T47D (cell line): ENCODE measurements around the gene ZNRD2.

Source experiments
- DNase-seq, 2 experiments: peaks; one replicate each; pipeline versions ENCODE4 v3.0.0 to v3.0.0-alpha.2; 2011 to 2012; ENCODE audit warnings: low read depth in 1 of 2, low spot score in 1 of 2
- JUND ChIP-seq: IDR thresholded peaks from 2 replicates; pipeline ENCODE4 v1.6.1; 2012; ENCODE audit warnings: low read depth
- in situ Hi-C: cut with HindIII; loops from 2 replicates; pipeline ENCODE4 v1.10.0; 2016; ENCODE audit warnings: low sequenced_read_pairs, low pct_unique_long_range_greater_than_20kb

ZNRD2 gene

GRCh38 chr11:65581928-65582327, 11.7 kb downstream of the ZNRD2 start:
- TF ChIP-seq JUND: no peak
- DNase-seq: no peak
- in situ Hi-C loops: no loop called here

GRCh38 chr11:65583589-65583988, 13.3 kb downstream of the ZNRD2 start:
- in situ Hi-C loops: no loop called here
- no peak for DNase-seq
- TF ChIP-seq JUND: no peak

- TF ChIP-seq JUND: no peak
- in situ Hi-C loops: no loop called here
- DNase-seq: no peak
Observed at GRCh38 chr11:65584106-65584505, 13.8 kb downstream of the ZNRD2 start.

DNA sequence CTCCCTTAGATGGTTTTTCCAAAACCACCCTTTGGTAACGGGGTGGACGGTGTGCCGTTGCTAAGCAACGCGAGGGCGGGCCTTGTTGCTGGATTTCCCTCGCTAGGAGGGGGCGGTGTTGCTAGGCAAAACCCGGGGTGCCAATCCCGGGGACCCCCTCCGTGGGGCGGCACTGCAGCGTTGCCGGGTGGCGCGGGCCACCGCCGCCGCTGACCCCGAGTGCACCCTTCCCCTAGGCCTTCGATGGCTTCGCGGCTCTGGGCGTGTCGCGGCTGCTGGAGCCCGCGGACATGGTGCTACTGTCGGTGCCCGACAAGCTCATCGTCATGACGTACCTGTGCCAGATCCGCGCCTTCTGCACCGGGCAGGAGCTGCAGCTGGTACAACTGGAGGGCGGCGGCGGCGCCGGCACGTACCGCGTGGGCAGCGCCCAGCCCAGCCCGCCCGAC, 14.5 kb downstream of the ZNRD2 start:
- in situ Hi-C loops: no loop called here
- no peak for DNase-seq
- no peak for TF ChIP-seq JUND

GRCh38 chr11:65585396-65586246, 15.3 kb downstream of the ZNRD2 start:
- DNase-seq: no peak
- in situ Hi-C loops: no loop called here
- no peak for TF ChIP-seq JUND

DNA sequence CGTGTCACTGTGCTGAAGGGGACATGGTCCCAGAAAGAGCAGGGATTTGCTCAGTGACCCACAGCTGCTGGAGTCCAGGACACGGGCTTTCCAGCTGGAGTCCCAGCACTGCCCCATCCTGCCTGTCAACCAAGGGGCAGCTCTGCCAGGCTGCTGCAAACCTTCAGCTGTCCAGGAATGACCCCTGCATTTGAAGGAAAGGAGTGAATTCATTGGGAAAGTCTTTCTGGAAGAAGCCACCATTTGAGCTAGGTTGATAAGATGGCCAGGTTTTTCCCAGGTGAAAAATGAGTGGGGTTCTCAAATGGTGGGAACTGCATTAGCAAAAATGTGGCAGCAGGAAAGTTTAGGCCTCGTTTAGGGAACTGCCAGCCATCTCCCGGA, 16.0 kb downstream of the ZNRD2 start:
- DNase-seq: no peak
- TF ChIP-seq JUND: no peak
- in situ Hi-C loops: no loop called here

- TF ChIP-seq JUND: no peak
- DNase-seq: no peak
- in situ Hi-C loops: no loop called here
Observed at GRCh38 chr11:65586676-65587075, 16.4 kb downstream of the ZNRD2 start.

- DNase-seq: peak; percentile 70 to 86
- no peak for TF ChIP-seq JUND
Observed at GRCh38 chr11:65588199-65589054, 18.1 kb downstream of the ZNRD2 start.

DNA sequence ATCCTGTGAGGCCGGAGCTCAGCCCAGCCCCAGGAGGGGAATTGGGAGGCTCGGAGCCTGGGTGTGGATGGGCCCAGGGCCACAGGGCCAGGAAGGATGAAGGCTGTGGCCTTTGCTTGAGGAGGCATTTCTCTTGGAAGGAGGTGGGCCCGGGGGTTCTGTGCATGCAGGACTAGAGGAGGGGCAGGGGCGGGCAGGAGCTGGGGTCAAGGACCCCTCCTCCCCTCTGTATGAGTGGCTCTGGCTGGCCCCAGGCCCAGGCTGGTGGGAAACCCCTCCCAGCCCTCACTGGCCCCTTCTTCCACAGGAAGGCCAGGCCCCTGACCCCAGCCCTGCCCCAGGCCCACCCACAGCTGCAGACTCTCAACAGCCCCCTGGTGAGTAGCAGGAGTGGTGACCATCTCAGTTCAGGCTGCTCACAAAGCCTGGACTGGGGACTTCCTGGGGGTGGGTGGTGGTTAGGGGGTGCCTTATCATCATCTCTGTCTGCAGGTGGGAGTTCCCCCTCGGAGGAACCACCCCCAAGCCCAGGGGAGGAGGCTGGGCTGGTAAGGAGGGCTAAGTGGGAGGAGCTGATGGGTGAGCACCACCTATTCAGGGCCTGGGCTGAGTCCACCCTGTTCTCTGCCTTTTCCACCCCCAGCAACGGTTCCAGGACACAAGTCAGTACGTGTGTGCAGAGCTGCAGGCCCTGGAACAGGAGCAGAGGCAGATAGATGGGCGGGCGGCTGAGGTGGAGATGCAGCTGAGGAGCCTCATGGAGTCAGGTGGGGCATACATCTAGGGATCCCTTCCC, 19.4 kb downstream of the ZNRD2 start:
- no peak for DNase-seq
- in situ Hi-C loops: no loop called here
- no peak for TF ChIP-seq JUND

More at GRCh38 chr11:65588199-65589054, 18.1 kb downstream of the ZNRD2 start:
- in situ Hi-C loops: no loop called here

DNA sequence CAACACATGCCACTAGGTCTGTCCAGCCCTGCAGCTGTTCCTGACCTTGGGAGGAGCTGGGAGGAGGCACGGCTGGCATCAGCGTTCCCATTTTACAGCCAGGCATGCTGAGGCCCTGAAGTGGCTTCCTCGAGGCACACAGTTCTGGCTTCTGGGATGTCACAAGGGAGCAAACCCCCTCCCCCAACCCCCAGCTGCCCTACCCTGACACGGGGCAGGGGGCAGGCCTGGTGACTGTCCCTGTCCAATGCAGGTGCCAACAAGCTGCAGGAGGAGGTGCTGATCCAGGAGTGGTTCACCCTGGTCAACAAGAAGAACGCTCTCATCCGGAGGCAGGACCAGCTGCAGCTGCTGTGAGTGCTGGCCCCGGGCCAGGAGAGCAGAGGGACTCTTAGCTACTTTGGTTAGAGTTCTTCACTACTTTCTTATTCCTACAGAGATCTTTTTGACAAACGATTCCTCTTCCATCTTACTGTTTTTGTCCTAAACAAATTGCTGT, 20.0 kb downstream of the ZNRD2 start:
- DNase-seq: no peak
- in situ Hi-C loops: no loop called here
- no peak for TF ChIP-seq JUND

- TF ChIP-seq JUND: no peak
- no peak for DNase-seq
- in situ Hi-C loops: no loop called here
Observed at GRCh38 chr11:65591939-65592857, 21.9 kb downstream of the ZNRD2 start.
